GM21825 (cell line): ENCODE results near the gene GOLGA6A.
"Not testable (repeated sequence)": the region's sequence is repeated elsewhere in the genome, so short reads cannot be mapped to it uniquely, and the experiment has no call there.

Source experiments
- ATAC-seq: cut with Tn5 transposase; IDR thresholded peaks from one replicate; pipeline ENCODE4 v1.9.1; 2021; ENCODE audit warnings: mild to moderate bottlenecking, moderate library complexity; ENCODE audit not compliant: unreplicated experiment

GOLGA6A gene, protein sequence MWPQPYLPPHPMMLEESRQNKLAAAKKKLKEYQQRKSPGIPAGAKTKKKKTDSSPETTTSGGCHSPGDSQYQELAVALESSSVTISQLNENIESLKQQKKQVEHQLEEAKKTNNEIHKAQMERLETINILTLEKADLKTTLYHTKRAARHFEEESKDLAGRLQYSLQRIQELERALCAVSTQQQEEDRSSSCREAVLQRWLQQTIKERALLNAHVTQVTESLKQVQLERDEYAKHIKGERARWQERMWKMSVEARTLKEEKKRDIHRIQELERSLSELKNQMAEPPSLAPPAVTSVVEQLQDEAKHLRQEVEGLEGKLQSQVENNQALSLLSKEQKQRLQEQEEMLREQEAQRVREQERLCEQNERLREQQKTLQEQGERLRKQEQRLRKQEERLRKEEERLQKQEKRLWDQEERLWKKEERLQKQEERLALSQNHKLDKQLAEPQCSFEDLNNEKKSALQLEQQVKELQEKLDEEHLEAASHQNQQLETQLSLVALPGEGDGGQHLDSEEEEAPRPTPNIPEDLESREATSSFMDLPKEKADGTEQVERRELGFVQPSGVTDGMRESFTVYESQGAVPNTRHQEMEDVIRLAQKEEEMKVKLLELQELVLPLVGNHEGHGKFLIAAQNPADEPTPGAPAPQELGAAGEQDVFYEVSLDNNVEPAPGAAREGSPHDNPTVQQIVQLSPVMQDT

DNA sequence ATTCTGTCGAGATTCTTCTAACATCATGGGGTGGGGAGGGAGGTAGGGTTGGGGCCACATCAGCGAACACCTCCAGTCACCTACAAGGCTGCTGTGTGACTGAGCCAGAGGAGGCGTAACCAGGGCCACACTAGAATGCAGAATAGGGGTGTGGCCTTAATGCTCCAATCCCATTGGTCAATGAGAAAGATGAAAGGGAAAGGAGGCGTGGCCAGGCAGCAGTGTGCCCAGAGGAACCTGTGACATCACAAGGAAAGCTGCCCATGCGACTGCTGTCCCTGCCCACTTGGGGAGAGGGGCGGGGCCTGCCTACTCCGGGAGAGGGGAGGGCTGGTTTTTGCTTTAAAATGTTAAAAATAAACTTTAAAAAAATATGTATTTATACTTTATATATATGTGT lies at the start of gene GOLGA6A:
TSS of gene GOLGA6A (minus strand) at position 101 of the 400 bp plus-strand sequence. CDS start at position 60, 41 bp downstream.
- not testable (repeated sequence) for ATAC-seq

DNA sequence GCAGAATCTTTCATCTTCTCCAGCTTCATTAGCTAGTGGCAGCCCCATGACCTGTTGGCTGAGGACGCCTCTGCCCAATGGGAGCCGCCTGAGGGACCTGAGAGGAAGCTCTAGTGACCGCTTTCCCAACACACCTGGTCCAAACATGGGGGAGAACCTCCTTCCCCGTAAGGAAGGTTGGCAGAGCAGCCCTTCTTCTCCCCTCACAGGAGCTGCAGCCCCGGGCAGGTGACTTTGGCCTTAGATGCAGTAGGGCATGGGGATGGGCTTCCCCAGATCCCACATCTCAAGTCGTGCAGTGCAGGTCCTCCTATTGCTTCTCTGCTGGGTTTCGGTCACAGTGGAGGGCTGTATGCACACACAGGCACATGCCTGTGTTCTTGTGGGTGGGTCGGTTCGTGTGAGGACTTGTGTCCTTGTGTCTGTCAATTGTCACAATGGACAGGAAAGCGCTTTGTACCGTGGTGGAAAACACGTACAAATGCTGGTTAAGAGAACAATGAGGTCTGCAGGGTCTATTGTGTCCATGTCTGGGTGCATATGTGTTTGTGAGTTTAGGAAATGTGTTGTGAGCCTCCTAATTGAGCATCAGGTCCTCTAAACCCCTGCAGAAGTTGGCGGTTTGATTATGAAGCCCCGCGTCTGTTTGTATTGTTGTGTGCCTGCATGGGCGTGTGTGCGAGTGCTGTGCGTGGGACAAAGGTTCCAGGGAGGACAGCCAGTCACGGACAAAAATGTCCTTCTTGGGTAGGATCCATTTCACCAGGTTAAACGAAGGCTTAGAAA lies 49.5 kb upstream of the GOLGA6A start:
- no peak for ATAC-seq

DNA sequence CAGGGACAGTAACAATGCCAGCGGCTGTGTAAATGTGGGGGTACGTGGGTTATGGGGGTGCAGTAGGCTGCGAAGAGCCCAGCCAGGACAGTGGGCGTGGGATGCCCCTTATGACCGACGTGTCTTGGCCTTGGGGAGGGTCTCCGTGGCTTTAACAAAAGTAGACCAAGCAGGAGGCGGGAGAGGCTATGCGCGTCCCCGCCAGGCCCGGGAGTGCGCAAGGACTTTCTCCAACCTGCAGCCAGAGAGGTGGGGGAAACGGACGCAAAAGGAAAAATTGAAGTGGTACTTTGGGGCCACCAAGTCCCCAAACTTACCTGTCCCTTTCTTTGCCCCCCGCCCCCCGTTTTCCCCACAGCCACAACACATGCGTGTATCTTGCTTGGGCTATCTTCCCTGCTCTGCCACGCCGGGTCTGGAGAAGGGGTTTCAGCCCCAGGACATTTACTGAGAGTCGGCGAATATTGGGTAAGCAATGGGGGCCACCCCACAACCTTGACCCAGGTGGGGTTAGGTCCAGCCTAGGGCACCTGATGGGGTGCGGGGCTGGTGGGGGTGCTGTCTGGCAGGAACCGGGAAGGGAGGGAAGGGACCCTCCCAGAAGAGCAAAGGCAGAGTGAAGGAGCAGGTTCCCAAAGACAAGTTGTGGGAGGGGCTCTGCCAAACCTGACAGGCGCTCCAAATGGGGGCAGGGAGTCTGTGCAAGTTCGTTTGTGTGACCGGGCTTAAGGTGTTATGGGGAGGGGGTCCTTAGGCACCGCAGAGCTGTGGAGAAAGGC lies 48.7 kb upstream of the GOLGA6A start:
- no peak for ATAC-seq

DNA sequence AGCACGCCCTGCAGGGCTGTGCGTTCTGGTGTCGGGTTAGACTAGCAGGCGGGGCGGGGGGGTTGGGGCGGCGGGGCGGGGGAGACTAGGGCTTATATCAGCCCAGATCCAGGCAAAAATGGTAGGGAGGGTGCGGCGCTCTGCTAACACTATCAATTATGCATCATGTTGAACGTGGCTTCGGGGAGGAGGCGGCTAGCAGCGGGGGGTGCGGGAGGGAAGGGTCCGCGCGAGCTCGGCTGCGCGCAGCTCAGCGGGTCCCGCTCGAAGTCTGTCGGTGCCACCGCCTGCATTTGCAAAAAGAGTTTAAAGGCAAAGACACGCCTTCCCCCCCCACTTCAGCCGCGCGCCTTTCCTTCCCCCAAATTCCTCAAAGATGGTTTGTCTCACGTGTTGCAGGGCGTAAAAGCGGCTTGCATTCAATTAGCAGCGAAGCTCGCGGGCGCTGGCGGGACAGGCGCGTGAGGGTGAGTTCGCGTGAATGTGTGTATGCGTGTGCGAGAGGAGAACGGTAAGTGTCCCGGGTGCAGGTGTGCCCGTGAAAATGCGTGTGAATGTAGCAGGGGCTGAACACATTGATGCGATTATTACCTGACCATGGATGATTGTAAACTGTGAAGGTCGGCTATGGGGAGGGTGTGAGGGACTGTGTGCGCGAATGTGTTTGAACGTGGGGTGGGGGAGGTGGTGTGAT lies 48.0 kb upstream of the GOLGA6A start, which contains the start of gene ISLR2:
TSS of gene ISLR2 (plus strand) at position 432 of the 694 bp plus-strand sequence. CDS start 2,169 bp downstream, outside the sequence.
- no peak for ATAC-seq

DNA sequence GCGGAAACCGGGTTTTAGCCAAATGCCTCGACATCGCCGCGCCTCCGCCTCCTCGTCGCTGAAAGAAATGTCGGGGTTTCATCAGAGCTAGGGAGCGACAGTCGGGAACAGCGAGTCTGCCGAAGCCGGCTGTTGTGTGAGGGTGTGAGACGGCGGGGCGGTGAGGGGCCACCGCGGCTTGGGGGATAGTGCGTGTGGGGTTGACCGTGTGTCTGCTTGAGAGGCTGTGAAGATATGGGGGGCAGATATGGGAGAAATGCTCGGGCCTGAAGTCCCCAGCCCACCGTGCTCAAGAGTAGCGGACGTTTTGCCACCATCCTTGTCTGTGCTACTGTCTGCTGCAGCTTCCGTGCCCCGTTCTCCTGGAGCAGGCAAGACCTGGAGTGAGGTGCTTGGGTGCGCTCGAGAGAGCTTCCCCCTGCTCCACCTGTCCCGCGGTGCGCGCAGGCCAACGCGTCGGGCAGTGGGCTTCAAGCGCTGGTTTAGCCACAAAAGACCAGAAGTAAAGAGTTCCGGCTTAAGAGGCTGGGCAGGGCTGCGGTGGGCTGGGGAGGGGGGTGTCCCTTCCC lies 47.3 kb upstream of the GOLGA6A start:
- no peak for ATAC-seq

DNA sequence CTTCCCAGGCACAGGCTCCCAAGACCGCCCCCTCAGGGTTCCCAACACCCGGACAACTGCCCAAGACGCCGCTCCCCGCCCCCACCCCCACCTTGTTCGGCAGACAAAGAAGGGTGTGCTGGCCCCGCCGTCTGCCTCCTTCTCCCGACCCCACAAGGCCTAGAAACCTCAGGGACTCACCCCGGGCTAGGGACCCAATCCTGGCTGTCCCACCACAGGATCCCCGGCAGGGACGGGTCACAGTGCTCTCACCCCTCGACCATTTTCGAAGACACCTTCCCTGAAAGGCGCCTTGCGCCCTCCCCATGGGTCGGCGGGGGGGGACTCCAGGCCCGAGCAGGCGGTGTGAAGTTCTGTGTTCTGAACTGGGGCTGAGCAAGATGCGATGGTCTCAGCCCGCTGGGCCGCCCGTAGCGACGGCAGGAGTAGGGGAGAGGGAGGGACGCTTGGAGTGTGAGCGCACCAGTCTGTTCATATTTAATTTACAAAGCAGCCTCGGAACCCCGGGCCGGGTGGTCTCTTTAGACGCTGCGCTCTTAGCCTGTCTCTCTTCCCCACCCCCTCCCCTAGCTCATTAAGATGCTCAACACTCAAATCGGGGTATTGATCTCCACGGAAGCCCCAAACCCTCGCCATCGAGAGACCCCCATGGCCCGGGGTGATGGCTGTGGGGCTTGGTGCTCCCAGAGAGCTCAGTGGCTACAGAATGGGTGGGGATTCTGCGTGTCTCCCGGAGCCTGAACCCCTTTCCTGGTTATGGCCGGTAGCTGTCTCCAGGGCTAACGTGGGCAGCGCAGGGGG lies 46.6 kb upstream of the GOLGA6A start:
- ATAC-seq = no peak

DNA sequence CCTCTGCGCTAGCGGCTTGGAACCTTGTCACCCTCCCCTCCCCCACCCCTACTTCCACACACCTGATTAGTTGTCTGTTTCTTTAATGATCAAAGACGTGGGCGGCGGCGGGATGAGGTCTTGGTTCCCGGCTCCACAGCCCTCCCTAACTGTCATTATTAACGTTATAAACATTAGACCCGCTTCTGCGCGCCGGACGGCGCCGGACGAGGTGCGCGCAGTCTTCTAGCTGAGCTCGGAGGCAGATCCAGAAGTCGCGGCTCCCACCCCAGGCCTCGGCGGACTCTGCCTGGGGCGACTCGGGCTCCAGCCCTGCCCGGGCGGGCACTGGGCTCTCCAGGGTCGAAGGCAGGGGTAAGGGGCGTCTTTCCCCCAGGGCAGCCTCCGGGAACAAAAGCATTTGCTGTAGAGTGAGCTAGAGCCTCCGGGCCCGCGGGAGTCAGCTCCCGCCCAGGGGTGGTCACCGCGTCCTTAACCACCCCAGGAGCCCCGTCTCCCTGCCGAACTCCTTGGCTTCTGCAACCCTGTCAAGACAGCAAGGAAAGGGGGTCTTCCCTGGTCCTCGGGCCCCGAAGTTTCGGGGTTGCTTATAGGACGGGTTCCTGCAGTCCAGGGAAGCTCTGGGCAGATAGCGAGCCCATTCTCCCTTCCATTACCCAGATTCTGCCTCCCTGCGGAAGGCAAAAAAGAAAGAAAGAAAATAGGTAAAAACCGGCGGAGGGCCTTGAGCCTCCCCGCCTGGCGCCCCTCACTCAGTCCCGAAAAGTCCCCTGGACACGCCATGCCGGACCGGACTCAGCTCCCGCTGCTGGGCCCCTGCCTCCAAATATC lies 45.8 kb upstream of the GOLGA6A start:
- ATAC-seq = no peak

DNA sequence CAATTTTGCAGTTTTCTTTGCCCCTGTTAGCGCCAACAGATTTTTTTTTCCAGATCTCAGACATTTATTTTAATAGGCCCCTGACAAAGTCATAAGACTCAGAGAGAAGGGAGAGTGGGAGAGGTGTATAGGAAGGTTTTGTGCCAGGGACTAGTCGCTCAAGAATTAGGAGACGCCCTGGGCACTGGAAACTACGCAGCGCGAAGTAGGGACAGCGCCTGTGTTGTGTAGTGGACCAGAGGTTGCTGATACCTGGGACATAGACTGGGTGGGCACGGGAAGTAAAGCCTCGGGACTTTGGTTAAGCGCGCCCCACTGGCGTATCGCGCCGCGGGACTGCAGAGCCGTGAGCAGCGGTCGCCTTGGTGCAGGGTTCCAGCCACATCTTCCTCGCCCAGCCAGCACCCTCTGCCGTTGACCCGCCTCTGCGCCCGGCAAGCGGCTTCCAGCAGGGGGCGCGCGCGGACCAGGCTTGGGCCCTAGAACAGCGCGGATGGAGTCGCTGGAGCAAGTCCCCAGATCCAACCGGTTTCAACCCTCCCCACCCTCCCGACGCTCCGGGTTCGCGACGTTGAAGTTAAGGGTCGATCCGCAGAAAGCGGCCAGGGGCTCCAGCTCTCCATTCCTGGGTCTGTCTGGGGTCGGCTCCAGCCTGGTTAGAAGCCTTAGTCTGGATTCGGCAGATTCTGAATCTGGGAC lies 45.1 kb upstream of the GOLGA6A start:
- no peak for ATAC-seq

DNA sequence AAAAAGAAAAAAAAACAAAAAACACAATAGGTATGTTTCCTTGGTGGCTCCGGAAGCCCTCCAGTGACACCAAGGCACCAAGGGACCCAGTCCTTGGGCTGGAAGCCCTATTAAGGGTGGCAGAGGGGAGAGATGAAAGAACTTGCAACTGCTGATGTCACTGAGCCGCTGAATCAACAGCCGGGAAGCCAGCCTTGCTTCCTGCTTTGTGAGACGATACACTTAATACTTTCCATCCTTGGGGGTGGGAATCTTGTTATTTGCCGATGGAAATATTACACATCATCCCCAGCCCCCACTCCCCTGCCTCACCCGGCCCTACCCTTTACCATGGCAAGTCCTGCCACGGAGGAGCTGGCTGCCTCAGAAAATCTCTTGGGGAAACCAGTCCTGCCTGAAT lies 42.4 kb upstream of the GOLGA6A start:
- no peak for ATAC-seq

DNA sequence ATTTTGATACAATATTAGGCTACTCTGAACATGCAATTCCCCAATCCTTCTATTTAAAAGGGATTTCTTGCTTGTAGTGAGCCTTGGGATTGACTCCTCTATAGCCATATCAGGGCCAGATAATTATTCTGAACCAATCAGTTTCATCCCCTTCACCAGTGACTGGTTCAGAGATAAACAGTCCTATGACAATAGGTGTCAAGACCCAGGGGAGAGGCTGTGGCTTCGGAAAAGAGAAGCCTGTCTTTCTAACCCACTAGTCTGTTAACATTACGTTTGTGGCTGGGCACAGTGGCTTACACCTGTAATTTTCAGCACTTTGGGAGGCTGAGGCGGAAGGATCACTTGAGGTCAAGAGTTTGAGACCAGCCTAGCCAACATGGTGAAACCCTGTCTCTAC lies 41.8 kb upstream of the GOLGA6A start:
- no peak for ATAC-seq

DNA sequence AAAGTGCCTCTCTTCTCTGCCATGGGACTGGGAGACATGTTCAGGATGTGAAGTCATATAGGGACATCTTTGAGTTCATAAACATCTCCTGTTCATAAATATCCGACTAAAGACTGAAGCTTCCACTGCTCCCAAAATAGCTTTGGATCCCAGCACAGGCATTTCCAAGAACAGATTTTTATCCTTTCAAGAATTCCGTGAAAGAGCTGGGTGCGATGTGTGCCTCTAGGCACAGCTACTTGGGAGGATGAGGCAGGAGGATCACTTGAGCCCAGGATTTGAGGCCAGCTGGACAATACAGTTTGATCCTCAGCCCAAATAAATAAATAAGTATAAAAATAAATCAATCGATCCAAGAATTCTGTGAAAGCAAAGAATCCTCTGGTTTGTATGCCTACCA lies 41.3 kb upstream of the GOLGA6A start:
- no peak for ATAC-seq

DNA sequence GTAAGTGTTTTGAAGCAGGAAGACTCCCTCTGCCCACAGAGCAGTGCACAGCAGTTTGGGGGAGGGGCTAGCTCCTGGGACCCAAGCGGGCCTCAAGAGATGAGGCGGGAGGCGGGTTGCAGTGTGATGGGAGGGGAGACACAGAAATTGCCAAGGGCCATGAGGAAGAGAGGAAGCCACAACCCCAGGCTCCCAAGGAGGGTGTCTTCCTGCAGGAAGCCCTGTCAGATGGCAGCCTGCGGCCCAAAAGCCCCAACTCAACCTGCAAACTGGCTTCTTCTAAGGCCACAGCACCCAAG lies 40.7 kb upstream of the GOLGA6A start:
- ATAC-seq = no peak

DNA sequence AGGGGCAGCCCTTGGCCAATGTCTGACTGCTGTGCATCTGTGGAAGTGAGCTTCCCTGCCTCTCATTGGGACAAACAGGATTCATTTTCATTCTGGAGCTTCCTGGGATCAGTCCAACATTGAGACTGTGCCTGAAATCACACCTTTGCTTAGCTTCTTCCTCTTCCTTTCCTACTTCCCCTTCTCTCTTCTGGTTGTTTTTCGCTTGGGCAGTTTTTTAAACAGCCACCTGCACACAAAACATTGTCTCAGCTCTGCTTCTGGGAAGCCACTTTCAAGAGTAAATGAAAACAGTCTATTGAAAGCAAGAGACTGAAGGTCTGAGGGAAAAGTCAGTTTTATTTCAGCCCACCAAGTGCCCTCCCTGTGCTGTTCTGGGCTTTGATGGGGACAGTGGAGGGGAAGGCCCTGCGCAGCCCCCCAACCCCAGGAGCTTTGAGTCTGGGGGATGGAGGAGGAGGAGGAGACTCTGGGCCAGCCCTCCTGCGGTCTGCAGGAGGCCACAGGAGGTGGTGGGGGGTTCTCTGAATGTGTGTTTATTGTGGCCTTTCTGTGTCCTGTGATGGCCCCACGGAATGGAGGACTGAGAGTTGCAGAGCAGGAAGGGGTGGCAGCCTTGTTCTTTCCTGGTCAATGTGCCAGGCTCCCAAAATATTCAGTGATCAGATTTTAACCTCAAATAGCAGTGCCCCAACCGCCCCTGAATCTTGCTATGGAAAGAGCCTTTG lies 40.2 kb upstream of the GOLGA6A start:
- no peak for ATAC-seq

DNA sequence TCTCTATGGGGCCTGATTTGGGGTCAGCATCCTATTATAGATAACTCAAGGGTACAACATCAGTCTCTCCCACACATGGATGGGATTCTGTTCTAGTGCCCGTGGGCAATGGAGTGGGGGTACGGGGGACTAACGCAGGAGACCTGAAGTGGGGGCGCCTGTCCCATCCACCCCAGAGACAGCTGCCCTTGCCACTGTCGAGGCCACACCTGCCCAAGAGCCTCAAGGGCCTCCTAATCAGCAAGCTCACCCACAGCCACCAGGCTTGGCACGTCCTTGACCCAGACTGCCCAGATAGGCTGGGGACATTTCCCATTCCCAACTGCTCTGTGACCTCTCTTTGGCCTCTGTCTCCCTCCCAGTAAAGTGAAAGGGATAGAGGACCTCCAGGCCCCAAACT lies 39.5 kb upstream of the GOLGA6A start:
- ATAC-seq = no peak

DNA sequence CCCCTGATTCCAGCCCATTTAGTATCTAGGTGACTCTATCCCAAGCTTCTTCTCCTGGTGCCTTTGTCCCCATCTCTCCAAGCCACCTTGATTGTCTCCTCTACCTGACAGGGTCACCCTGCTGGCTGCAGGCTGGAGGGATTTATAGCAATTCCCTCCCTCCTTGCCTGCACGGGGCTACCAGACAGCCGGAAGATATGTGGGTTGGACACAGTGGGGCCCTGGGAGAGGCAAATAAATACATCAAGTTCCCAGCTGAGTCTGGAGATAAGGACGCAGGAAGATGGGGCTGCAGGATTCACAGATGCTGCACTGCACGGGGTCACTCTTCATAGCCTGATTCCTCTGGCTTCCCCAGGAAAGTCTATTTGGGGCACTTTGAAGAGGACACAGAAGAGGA lies 38.7 kb upstream of the GOLGA6A start:
- ATAC-seq = no peak

DNA sequence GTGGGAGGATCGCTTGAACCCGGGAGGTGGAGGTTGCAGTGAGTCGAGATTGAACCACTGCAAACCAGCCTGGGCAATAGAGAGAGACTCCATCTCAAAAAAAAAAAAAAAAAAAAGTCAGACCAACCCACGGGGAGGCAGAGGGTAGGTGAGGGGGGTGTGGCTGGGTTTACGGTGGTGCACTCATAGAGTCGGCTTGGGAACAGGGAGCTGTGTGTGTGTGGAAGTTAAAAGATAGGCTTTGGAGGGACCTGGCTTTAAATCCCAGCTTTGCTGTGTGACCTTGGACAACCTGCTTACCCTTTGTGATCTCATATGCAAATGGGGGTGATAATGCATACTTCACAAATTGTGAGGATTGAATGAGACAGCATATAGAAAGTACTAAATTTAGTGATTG lies 38.1 kb upstream of the GOLGA6A start:
- no peak for ATAC-seq

DNA sequence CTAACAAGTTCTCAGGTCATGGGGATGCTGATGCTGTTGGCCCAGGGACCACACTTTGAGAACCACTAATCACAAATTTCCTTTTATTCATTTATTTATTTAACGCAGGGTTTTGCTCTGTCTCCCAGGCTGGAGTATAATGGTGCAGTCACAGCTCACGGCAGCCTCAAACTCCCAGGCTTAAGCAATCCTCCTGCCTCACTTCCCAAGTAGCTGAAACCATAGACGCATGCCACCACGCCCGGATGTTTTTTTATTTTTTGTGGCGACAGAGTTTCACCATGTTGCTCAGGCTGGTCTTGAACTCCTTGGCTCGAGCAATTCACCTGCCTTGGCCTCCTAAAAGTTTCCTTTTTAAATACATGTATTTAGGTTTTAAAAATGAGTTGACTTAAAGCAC lies 27.4 kb upstream of the GOLGA6A start:
- ATAC-seq = no peak
